B cell (primary cell): ENCODE results near the gene C4A. TPM values are rescaled to one million over a fixed set of nuclear protein-coding genes. Genes with fewer than 3 reads are reported as not detected.

Experiments
- ATAC-seq: fragments of 200-7000 bp; cut with Tn5 transposase; one replicate; pipeline ENCODE4 v1.10.0; 2021; ENCODE audit warnings: low read depth, mild to moderate bottlenecking, moderate number of reproducible peaks, moderate library complexity
- CTCF ChIA-PET: fragments of 350-600 bp; sonication (Branson Sonifier 250); formaldehyde crosslinking; loops from one replicate; lab custom pipeline; 2021; ENCODE audit warnings: antibody characterized with exemption, inconsistent platforms; lab: Charles Lee
- POLR2A ChIA-PET: fragments of 350-600 bp; sonication (Branson Sonifier 250); formaldehyde crosslinking; loops from one replicate; lab custom pipeline; 2021; ENCODE audit warnings: antibody characterized with exemption; lab: Charles Lee
- DNase-seq: peaks from one replicate; pipeline ENCODE4 v3.0.0; 2013
- H2AFZ ChIP-seq: 2 replicates; pipeline ENCODE4 v1.6.1; 2012; ENCODE audit warnings: mild to moderate bottlenecking, low read depth, low read length; ENCODE audit not compliant: insufficient read depth, poor library complexity, severe bottlenecking
- H3K27ac ChIP-seq, 2 donors: 1 replicate in 1 of 2; 2 replicates in 1 of 2; pipeline ENCODE4 v1.5.1; 2012 to 2013; ENCODE audit warnings: low read length in 2 of 2, mild to moderate bottlenecking in 2 of 2, moderate library complexity in 1 of 2
- H3K27me3 ChIP-seq, 4 experiments: fragments of 200-600 bp in 1 of 4; sonication (generic) in 1 of 4; replicated peaks in 1 of 4; 1 replicate in 2 of 4; 2 replicates in 2 of 4; pipeline versions ENCODE4 v1.6.1 to v1.7.0; 2013 to 2016; ENCODE audit warnings: low read length in 3 of 4, mild to moderate bottlenecking in 2 of 4, mixed read lengths in 1 of 4, moderate library complexity in 1 of 4; ENCODE audit not compliant: insufficient read depth in 4 of 4, control insufficient read depth in 3 of 4; ENCODE audit errors: control extremely low read depth in 1 of 4
- H3K36me3 ChIP-seq, 2 experiments: replicated peaks in 1 of 2; 1 replicate in 1 of 2; 2 replicates in 1 of 2; pipeline versions ENCODE4 v1.6.1 to v1.7.1; 2013; ENCODE audit warnings: low read length in 1 of 2; ENCODE audit not compliant: insufficient read depth in 2 of 2, control insufficient read depth in 1 of 2; ENCODE audit errors: control extremely low read depth in 1 of 2, extremely low read depth in 1 of 2
- H3K4me1 ChIP-seq, 2 donors: fragments of 200-600 bp in 1 of 2; sonication (generic) in 1 of 2; 1 replicate in 1 of 2; 2 replicates in 1 of 2; pipeline versions ENCODE4 v1.5.1 to v1.6.1; 2013 to 2017; ENCODE audit warnings: low read length in 2 of 2; ENCODE audit not compliant: control insufficient read depth in 2 of 2, insufficient read depth in 2 of 2
- H3K4me2 ChIP-seq: replicated peaks from 2 replicates; pipeline ENCODE3; 2012; ENCODE audit warnings: mild to moderate bottlenecking, low read depth, low read length; ENCODE audit not compliant: poor library complexity, severe bottlenecking
- H3K4me3 ChIP-seq, 5 experiments: fragments of 200-600 bp in 1 of 5; sonication (generic) in 1 of 5; 1 replicate in 3 of 5; 2 replicates in 2 of 5; pipeline versions ENCODE4 v1.5.1 to v1.7.0; 2011 to 2016; ENCODE audit warnings: low read length in 4 of 5, mild to moderate bottlenecking in 4 of 5, low read depth in 2 of 5, control low read depth in 1 of 5, moderate library complexity in 1 of 5; ENCODE audit not compliant: insufficient read depth in 1 of 5; ENCODE audit errors: control extremely low read depth in 1 of 5, extremely low read depth in 1 of 5
- H3K79me2 ChIP-seq: fragments of 200-600 bp; sonication (generic); one replicate; pipeline ENCODE4 v1.6.0; 2016; ENCODE audit warnings: low read length; ENCODE audit not compliant: control insufficient read depth, insufficient read depth
- H3K9ac ChIP-seq: fragments of 200-600 bp; sonication (generic); 2 replicates; pipeline ENCODE4 v1.6.1; 2017; ENCODE audit warnings: mild to moderate bottlenecking, low read length, moderate library complexity
- H3K9me3 ChIP-seq, 3 donors: one replicate each; pipeline versions ENCODE4 v1.6.1 to v1.7.1; 2013; ENCODE audit warnings: low read length in 2 of 3; ENCODE audit not compliant: control insufficient read depth in 2 of 3, insufficient read depth in 1 of 3; ENCODE audit errors: control extremely low read depth in 1 of 3
- H4K20me1 ChIP-seq: 2 replicates; pipeline ENCODE4 v1.6.0; 2012; ENCODE audit warnings: mild to moderate bottlenecking, low read length; ENCODE audit not compliant: insufficient read depth, control insufficient read depth, poor library complexity, severe bottlenecking
- H3K27ac Mint-ChIP-seq: one replicate; pipeline ENCODE4 v1.8.0; 2021; ENCODE audit warnings: mixed read lengths
- H3K27me3 Mint-ChIP-seq: one replicate; pipeline ENCODE4 v1.8.0; 2021; ENCODE audit warnings: mixed read lengths
- H3K4me1 Mint-ChIP-seq: one replicate; pipeline ENCODE4 v1.8.0; 2021; ENCODE audit warnings: mixed read lengths
- H3K4me3 Mint-ChIP-seq: one replicate; pipeline ENCODE4 v1.8.0; 2021; ENCODE audit warnings: mixed read lengths
- H3K9me3 Mint-ChIP-seq: one replicate; pipeline ENCODE4 v1.8.0; 2022; ENCODE audit warnings: mixed read lengths; ENCODE audit not compliant: insufficient read depth
- EZH2 ChIP-seq: IDR thresholded peaks from 2 replicates; pipeline ENCODE4 v1.6.1; 2012; ENCODE audit warnings: borderline replicate concordance, low read depth, mild to moderate bottlenecking, moderate library complexity, low read length; ENCODE audit not compliant: insufficient read depth, poor library complexity, severe bottlenecking
- WGBS: methylation state at CpG from one replicate; pipeline ENCODE4 v1.1.5; 2013; ENCODE audit warnings: missing lambda C conversion rate; ENCODE audit not compliant: insufficient coverage; 5-methylcytosine and 5-hydroxymethylcytosine counted together
- intact Hi-C: fragments of 100-400 bp; cut with micrococcal nuclease; formaldehyde crosslinking; loops from one replicate; pipeline ENCODE4 v1.10.0; 2022
- polyA plus RNA-seq: library from polyadenylated mRNA; depleted of rRNA; stranded (reverse); fragments of >200 nt; gene quantifications from 2 replicates; pipeline ENCODE4 v1.2.3, GENCODE V29; 2012
- total RNA-seq, 2 donors: library from RNA; stranded (reverse); fragments of 120-200 nt in 1 of 2; gene quantifications; 1 replicate in 1 of 2; 2 replicates in 1 of 2; pipeline versions ENCODE4 v1.2.3 to v1.2.4, GENCODE V29; 2013 to 2022
- TF ChIP-seq, protein P1 (sequence below): fragments of 200-600 bp; IDR thresholded peaks from one replicate; pipeline ENCODE4 v1.8.0; 2022; ENCODE audit warnings: antibody characterized with exemption, mild to moderate bottlenecking

C4A gene
- total and polyA plus RNA-seq, 2 donors (not counting 1 experiment from before 2014, with no cell fraction given) = 9.9 to 10.5 TPM

DNA sequence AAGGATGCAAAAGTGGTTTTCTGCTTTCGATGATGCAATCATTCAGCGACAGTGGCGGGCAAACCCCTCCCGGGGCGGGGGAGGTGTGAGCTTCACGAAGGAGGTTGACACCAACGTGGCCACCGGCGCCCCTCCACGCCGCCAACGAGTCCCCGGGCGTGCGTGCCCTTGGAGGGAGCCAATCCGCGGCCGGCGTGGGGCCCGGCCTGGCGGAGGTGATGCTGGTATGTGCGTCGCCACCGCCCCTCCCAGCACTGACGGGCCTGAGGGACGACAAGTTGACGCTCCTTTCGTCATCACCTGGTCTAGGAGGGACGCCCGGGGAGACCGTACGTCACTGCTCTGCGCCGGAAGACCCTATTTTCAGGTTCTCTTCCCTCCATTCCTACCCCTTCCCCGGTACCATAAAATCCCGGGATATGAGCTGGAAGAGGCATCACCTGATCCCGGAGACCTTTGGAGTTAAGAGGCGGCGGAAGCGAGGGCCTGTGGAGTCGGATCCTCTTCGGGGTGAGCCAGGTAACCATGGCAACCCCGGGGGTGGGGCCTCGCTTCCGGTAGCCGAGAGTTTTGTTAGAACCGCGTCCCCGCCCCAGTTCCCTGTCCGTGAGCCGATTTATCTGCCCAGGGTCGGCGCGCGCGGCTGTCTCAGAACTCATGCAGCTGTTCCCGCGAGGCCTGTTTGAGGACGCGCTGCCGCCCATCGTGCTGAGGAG, 9.7 kb upstream of the C4A start, which contains the start of gene DXO:
Gene DXO (minus strand): TSS at position 146 of the 716 bp plus-strand sequence. CDS start 463 bp downstream, outside the sequence.
- H2AFZ ChIP-seq = peak within 1 kb of the TSS; percentile 77
- H3K36me3 ChIP-seq = peaks cover under 1 to 30% of the 10 kb centered on the region in 2 experiments
- ATAC-seq (peak; percentile 89), DNase-seq (peak; percentile 100)
- H3K4me3 ChIP-seq = peak within 1 kb of the TSS; percentile 51 to 92 (median 80)
- H3K4me3 Mint-ChIP-seq = peak within 1 kb of the TSS; percentile 98
- H3K9me3 Mint-ChIP-seq = no peaks in the 10 kb centered on the region
- H3K27me3 Mint-ChIP-seq = no peaks in the 10 kb centered on the region
- H3K27ac ChIP-seq = peak within 1 kb of the TSS; percentile 96 to 100
- TF ChIP-seq EZH2 = no peak
- TF ChIP-seq, protein P1, sequence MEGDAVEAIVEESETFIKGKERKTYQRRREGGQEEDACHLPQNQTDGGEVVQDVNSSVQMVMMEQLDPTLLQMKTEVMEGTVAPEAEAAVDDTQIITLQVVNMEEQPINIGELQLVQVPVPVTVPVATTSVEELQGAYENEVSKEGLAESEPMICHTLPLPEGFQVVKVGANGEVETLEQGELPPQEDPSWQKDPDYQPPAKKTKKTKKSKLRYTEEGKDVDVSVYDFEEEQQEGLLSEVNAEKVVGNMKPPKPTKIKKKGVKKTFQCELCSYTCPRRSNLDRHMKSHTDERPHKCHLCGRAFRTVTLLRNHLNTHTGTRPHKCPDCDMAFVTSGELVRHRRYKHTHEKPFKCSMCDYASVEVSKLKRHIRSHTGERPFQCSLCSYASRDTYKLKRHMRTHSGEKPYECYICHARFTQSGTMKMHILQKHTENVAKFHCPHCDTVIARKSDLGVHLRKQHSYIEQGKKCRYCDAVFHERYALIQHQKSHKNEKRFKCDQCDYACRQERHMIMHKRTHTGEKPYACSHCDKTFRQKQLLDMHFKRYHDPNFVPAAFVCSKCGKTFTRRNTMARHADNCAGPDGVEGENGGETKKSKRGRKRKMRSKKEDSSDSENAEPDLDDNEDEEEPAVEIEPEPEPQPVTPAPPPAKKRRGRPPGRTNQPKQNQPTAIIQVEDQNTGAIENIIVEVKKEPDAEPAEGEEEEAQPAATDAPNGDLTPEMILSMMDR = no peak
- H4K20me1 ChIP-seq = no peaks in the 10 kb centered on the region
- H3K9me3 ChIP-seq = peaks cover 0 to 3% (median 0%) of the 10 kb centered on the region in 3 donors
- H3K9ac ChIP-seq = peak within 1 kb of the TSS; percentile 98
- peaks cover 11% of the 10 kb centered on the region for H3K79me2 ChIP-seq
- peaks cover 34% of the 10 kb centered on the region for H3K4me1 Mint-ChIP-seq
- peaks cover 18 to 23% of the 10 kb centered on the region in 2 donors for H3K4me1 ChIP-seq
- under 1% methylated on average over 60 of the region's 62 CpGs for WGBS
- CTCF ChIA-PET = interaction anchor here (1.2 to 1.8 kb wide), 3 partner anchors 13 to 21 kb away, joined by 3 to 10 read pairs (median 6); partner anchors contain the start of genes NELFE and SKIC2
- peak within 1 kb of the TSS; percentile 100 for H3K27ac Mint-ChIP-seq
- POLR2A ChIA-PET = interaction anchor here (0.7 to 3.6 kb wide), 11 partner anchors 9 to 1355 kb away, joined by 3 to 24 read pairs (median 5); partner anchors contain the start of genes ATF6B, BAG6, DDX39B and EHMT2
- intact Hi-C loops = loop anchor here (1.0 to 10.0 kb wide), 5 partner anchors 13 to 1907 kb away; partner anchors contain the start of genes CLIC1, HSD17B8, POLR1H and PPP1R11
- peak within 1 kb of the TSS; percentile 89 for H3K4me2 ChIP-seq
- H3K27me3 ChIP-seq = no peaks in the 10 kb centered on the region
